RWPE1 (cell line): Measurements from ENCODE around the gene TRAK1.

Experiments used
- CTCF ChIA-PET: fragments of 350-600 bp; sonication (Branson Sonifier 250); formaldehyde crosslinking; extraction: SDS; loops from one replicate; lab custom pipeline; 2021; lab: Yijun Ruan, JAX
- POLR2A ChIA-PET: fragments of 400-600 bp; formaldehyde crosslinking; extraction: SDS; loops from one replicate; lab custom pipeline; 2020; ENCODE audit warnings: antibody characterized with exemption; ENCODE audit not compliant: low non-redundant PET; lab: Yijun Ruan, JAX
- DNase-seq: peaks from one replicate; pipeline ENCODE4 v3.0.0; 2012; ENCODE audit warnings: low spot score
- H3K27ac ChIP-seq: fragments of 450-650 bp; 2 replicates; pipeline ENCODE4 v1.5.1; 2017
- CTCF ChIP-seq: fragments of 450-650 bp; conservative IDR thresholded peaks from 2 replicates; pipeline ENCODE4 v1.5.1; 2017; ENCODE audit warnings: low read depth, mild to moderate bottlenecking

TRAK1 gene

GRCh38 chr3:42122261-42123011, 31.3 kb downstream of the TRAK1 start:
- POLR2A ChIA-PET = no interaction called here
- CTCF ChIA-PET = interaction anchor here (0.5 kb wide), 1 partner anchor 132 kb away, joined by 3 read pairs; no protein-coding TSS in a partner anchor
- DNase-seq = no peak
- no peak for TF ChIP-seq CTCF
- H3K27ac ChIP-seq = peak overlapping the region; percentile 87

- ChIA-PET CTCF (no interaction called here), POLR2A (no interaction called here)
- no peak for TF ChIP-seq CTCF
- no peak for DNase-seq
- peak overlapping the region; percentile 87 for H3K27ac ChIP-seq
Measured at GRCh38 chr3:42123012-42123581, 31.9 kb downstream of the TRAK1 start.

GRCh38 chr3:42123824-42124658, 32.9 kb downstream of the TRAK1 start:
- no peak for TF ChIP-seq CTCF
- POLR2A ChIA-PET = no interaction called here
- DNase-seq = no peak
- CTCF ChIA-PET = no interaction called here
- peak overlapping the region; percentile 87 for H3K27ac ChIP-seq

GRCh38 chr3:42127226-42127625, 36.1 kb downstream of the TRAK1 start:
- no peak overlapping the region for H3K27ac ChIP-seq
- ChIA-PET CTCF (no interaction called here), POLR2A (no interaction called here)
- DNase-seq = no peak
- no peak for TF ChIP-seq CTCF

- no peak for TF ChIP-seq CTCF
- ChIA-PET POLR2A (no interaction called here), CTCF (interaction anchor here (0.6 to 0.9 kb wide), 3 partner anchors 10 to 944 kb away, joined by 3 read pairs; no protein-coding TSS in a partner anchor)
- no peak for DNase-seq
- H3K27ac ChIP-seq = no peak overlapping the region
Measured at GRCh38 chr3:42128526-42128925, 37.4 kb downstream of the TRAK1 start.
